Fibroblast of skin of scalp (primary cell): ENCODE data around the gene ITGBL1.

Source experiments
- DNase-seq: peaks from one replicate; pipeline ENCODE4 v3.0.0-alpha.2; 2013

Gene ITGBL1

DNA sequence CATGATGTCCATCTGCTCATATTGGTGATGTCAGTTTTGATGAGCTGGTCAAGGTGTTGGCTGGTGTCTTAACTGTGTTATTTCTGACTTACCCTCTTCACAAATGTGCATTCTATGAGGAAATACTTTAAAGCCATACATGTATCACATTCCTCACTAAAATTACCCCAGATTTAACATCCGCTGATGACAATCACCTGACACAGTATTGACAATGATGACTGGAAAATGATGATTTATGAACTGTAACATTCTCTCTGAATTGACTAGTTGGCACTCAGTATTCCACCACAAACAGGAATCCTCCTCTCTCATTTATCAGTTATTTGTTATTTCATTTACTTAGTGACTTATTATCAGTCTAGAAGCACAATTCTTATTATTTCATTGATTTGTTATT, 117.3 kb downstream of the ITGBL1 start:
- DNase-seq: no peak

DNA sequence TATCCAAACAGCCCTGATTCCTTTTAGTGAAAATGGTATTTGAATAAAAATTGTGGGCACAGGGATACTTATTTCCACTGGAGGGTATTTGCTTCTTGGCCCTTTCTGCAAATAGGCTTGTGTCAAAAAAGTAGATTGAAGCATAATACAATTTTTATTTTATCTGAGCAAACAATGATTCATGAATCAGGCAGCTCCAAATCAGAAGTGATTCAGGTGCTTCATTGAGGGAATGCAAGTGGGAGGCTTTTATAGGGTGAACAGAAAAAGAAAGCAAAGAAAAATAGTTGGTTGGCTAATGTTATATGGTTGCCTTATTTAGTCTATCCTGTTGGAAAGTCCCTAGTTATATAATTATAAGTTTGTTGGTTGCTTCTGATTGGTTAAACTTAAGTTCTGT, 117.9 kb downstream of the ITGBL1 start:
- no peak for DNase-seq

DNA sequence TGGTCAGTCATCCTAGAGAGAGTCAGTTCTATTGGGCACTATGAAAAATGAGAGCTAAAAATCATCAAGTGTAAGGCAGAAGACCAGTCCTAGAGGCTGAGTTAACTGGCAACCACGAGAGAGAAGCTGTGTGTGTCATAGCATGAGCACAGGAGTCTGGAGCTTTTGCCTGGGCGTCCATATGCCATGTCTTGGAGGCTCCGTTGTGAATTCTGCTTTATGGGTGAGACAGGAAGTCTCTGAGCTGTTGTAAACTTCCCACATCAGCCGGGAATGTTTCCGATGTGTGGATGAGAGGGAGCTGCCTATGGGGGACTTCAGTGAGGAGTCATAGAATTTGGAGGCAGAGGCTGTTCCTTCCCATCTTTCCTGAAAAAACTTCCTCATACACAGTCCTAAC, 120.0 kb downstream of the ITGBL1 start:
- peak; percentile 9 for DNase-seq

DNA sequence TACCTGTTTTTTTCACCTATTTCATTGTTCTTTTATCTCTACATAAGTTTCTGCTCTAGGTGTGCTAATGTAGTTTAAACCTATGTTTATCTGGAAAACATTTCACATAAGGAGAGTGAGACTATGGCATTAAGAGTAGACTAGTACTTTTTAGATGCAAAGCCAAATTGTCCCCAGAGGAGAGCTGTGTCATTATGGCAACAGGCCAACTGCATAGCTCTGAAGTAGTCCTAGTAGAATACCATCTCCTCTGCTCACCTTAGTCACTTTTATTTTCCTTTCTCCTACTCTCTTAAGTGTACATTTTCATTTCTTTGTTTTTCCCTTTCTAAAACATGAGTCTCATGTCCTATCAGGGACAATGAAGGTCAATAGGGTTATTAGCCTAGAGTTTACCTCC, 123.1 kb downstream of the ITGBL1 start:
- DNase-seq: peak; percentile 17

DNA sequence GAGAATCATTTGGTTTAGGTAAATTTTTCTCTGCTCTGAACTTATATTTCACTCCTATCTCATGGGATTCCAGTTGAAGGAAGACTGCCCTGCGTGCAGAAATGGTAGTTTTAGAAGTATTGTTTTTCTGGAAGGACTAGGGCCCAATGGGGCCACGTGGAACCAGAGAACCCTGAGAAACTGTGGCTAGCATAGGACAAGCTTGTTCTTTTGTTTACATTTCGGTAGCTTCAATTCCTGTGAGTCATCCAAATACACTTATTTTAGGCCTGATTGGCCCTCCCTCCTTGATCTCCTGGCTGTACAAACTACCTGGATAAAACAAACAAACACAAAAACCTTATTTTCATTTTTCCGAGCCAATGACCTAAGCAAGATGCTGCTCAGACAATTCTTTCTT, 124.0 kb downstream of the ITGBL1 start:
- DNase-seq: no peak

DNA sequence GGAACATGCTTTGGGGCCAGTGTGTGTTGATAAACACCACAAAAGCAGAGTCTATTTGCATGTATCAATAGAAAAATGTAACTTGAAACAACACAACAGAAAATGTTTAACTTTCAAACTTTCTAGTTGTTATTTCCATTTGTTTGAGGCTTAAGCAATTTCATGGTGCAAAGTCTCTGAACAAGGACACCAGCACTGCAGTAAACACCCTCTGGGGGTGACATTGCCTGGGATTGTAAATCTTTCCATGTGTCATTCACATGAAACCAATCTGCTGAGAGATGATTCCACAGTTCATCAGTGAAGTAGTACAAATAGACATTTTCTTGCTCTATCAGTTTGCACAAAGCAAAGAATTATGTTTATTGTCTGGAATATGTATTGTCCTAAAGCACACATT, 124.5 kb downstream of the ITGBL1 start:
- no peak for DNase-seq

DNA sequence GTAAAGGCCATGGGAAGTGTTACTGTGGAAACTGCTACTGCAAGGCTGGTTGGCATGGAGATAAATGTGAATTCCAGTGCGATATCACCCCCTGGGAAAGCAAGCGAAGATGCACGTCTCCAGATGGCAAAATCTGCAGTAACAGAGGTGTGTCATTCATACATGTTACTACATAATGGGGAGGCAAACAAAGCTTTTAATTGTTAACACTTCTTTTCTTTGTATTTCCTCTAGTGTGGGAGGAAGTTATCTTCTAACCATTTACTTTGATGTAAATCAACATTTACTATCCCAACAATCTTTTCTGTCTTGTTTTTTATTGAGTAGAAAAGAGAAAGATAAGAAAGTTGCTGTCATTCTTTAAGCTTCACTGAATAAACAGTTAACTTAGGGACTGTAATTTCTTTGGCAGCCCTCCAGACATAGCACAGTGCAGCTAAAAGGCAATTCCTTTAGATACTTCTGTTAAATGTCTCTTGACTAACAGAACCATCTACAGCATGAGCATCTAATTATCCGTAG, 126.9 kb downstream of the ITGBL1 start:
- peak; percentile 75 for DNase-seq

DNA sequence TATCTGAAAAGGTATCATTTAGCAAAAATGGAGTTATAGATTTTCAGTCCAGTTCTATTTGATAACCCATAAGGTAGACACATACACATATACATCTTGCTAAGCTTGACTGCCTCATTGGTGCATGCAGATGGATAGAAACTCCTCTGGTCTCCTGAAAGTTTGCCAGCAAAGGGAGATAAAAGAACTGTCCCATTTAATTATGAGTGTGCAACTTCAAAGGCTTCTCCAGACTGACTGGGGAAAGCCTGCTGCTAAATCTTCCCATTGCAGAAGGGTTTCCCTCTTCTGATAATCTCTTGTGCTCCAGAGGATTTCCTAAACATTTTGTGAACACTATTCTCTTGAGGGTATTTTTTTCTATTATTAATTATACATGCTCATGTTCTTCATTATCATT, 131.9 kb downstream of the ITGBL1 start:
- no peak for DNase-seq

DNA sequence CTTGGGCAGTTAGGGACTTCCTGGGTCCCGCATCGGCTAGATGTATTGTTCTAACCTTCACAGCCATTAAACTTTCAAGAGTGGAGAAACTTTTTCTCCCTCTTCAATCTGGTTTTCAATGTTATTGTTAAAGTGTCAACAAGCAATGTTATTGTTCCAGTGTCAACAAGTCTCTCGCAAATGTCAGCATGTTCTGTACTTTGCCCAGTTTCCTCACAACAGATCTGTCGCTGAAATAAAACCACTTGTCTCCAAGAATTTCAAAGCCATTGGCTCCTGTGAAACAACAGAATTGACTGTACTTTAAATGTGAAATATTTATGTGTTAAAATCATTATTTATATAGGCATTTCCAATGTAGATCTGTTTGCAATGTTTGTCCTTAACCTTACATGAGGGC, 138.0 kb downstream of the ITGBL1 start:
- no peak for DNase-seq

DNA sequence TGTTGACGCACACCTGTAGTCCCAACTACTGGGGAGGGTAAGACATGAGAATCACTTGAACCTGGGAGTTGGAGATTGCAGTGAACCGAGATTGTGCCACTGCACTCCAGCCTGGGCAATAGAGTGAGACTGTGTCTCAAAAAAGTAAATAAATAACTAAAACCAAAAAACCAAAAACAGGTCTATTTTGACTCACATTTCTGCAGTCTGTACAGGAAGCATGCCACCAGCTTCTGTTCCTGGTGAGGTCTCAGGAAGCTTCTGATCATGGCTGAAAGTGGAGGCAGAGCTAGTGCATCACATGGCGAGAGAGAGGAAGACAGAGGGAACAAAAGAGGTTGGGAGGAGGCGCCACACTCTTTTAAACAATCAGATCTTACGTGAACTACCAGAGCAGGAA, 142.5 kb downstream of the ITGBL1 start:
- DNase-seq: no peak

DNA sequence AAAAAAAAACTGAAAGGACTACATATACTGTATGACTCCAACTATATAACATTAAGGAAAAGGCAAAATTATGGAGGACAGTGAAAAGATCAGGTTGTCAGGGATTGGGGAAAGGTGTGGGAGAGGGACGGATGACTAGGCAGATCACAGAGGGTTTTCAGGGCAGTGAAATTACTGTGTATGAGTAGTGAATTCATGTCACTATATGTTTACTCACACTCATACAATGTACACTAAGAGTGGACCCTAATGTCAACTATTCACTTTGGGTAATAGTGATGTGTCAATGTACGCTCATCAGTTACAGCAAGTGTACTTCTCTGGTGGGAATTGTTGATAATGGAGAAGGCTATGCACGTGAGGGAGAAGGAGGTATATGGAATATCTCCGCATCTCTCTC, 144.3 kb downstream of the ITGBL1 start:
- no peak for DNase-seq

DNA sequence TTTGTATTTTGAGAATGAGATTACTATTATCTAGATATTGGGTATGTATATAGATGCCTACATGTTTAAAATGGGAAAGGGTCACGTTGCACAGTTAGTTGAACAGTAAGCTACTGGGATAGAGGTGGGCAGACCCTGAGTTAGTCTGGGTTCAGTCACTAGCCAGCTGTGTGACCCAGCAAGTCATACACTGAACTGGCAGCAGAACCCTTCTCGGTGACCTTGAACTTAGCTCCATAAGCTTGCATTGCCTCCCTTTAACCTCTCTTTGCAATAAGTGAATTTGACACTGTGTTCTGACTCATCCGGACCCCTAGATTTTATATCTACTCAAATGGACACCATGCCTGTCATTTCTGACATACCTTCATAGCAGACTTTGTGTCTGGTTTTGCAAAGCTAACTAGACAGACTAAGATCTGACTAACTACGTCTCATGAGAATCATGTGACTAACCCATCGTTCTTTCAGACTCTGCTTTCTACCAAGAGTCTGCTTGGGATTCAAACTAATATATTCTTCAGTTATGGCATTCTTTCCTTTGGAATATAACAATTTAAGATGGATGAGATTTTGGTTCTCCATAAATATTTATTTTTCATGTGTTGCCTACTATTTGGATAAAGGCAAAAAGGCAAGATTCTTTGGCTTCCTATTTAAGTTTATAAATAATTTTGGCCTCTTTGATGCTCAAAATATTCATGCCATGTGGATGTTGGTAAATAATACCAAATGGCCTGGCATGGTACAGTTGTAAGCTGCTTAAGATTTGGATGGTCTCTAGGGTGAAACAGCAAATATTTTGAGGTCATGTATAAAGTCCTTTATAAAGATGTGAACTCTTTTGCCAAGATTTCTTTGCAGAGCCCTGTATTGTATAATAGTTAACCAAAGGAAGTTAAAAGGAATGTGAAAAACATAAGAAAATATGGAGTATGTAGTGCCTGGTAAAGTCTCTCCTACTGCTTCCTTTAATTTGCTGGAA, 159.3 kb downstream of the ITGBL1 start:
- peak; percentile 36 for DNase-seq

DNA sequence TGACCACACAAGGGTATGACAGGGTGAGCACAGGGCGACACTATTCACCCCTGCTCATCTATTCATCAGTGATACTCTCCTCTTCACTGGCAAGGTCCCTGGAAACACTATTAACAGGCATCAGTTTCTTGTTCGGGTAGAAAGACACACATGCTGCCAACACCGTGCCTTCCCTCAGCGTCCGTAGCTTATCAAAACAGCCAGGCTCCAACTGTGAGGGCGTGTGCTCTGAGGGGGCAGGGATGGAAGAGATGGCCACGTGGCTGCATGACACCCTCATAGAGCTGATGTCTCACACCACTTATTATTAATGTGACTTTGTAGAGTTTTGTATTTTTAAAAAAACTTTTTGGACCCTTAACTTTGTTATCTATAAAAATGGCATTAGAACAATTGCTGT, 160.3 kb downstream of the ITGBL1 start:
- DNase-seq: peak; percentile 31

DNA sequence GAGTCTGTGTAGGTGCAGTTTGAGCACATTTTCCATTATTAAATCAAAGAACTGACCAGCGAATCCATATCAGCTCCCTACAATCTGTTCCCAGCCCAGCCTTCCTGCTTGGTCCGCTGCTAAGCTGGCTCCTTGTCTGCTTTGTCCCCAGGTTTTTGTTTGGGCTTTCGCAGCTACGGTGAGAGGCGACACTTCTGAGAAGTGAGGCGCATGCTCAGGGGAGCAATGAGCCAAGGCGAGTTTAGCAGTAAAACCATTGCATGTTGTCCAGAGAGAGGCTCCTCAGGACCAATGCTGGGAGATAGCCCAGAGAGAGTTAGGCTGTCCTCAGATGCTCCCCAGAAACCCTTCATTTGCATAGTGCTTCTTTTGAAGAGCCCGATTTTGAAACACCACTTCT, 162.0 kb downstream of the ITGBL1 start:
- no peak for DNase-seq

DNA sequence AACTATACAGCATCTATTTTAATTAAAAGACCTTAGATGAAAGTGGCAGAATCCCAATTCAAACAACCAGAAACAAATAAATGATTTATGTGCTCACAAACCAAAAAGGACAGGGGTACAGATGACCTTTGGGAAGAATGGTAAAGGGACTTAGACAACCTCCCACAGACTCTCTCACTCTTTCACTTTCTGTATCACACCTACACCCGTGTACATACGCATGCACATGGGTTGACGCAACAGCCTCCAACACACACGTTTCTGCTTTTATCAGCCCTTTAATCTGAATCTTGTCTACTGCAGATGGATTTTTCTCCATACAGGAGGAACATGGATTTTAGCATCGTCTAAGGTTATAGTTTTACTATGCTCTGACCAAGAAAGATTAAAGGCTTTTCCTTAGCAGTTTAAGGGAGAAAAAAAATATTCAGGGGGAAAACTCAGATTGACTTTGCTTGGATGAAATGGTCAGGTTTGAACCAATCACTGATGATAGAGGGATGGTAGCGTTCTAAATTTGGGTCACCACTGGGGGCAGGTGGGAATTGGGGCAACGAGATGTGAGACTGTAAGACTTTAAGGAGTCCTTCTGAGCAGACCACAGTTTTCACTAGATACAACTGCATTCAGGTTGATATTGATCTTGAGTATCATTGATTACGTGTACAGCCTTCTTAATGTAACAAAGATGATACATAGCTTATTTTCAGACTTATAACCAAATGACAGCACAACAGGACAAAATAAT, 166.1 kb downstream of the ITGBL1 start:
- no peak for DNase-seq

DNA sequence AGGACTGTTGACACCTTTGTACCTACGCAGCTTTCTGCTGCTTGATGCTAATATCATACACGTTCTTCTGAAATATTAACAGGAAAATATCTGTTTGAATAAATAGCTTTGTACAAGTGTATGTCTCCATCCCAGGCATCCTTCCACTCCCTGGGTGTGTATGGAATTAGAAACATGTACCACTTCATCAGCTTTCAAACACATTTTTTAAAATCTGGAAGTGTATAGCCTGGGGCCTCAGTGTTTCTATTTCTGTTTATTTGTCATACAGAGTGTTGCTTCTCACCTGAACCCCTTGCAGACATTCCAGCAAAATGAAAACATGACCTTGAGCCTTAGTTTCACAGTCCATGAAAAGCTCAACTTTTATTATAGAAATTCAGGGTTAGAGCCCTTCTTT, 168.6 kb downstream of the ITGBL1 start:
- DNase-seq: no peak

DNA sequence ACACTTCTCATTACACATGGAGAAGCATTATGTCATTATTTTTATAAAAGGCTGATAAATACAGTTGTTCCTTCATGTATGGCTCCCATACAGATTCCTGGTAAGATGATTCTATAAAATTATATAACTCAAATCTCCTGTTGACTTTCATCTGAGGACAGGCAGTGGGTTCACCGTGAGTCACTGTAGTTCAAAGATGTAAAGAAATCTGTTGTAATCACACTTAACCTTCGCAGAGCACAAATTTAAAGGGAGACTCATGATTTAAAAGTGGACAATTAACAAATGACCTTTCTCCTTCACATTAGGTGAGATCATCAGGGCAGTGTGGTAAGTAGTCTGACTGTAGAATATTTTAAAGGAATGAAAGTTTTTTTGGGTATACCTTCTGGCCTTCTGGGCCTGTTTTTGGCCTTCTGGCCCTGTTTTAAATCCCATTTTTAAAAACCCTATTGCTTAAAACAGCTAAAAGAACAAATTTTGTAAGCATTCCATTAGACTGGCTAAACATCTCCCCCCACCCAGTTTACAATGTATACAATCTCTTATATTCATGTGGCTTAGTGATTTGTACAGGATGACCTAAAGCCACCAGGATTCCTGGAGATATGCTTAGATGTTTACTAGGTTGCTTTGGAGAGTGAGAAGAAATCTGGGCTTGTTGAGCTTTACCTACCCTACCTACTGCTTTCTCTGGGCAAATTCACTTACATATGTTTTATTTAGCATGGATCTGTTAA, 171.2 kb downstream of the ITGBL1 start:
- peak; percentile 13 for DNase-seq

DNA sequence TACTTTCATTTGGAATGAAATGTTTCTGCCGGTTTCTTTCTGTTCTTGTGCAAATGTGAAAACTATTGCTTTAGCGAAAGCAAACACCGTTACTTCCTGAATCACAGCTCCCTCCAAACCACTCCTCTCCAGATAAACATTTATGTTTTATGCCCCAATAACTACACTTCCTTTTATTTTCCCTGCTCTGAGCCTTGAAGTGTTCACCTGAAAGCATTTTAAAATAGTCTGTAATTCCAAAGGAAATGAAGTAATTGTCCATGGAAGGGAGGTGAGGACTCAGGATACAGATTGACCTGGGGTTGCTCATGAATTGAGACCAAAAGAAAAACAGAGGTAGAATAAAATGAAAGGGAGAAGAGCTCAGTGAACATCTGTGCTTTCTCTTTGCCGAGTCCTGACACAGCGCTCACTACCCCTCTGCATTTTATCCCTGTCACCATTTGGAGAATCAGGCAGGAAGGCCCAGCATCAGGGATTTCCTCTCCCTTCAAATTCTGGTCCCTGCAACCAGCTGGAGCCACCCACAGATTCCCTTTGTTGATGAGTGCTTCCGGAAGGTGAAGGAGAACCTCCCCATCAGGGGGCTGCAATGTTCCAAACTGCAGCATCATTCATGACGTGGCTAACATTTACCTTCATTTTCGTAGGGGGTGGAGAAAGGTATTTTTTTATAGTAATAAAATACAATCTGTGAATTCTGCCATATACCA, 171.9 kb downstream of the ITGBL1 start:
- no peak for DNase-seq

DNA sequence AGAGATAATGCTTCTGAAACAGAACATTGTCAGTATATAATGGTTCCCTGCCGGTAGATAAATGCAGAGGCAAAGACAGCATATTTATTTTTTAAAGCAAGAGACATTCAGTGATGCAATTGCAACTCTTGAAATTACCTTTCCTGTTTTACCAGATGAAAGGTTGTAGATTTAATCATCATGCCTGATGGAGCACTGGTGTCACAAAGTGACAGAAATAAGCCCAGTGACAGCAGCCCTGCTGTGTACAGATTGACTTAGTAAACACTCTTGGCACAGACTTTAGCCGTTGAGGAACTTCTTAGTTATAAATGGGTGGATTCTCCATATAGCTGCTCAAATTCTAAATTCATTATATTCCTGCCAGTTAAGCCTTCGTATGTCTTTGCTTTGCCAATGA, 172.5 kb downstream of the ITGBL1 start:
- DNase-seq: no peak

DNA sequence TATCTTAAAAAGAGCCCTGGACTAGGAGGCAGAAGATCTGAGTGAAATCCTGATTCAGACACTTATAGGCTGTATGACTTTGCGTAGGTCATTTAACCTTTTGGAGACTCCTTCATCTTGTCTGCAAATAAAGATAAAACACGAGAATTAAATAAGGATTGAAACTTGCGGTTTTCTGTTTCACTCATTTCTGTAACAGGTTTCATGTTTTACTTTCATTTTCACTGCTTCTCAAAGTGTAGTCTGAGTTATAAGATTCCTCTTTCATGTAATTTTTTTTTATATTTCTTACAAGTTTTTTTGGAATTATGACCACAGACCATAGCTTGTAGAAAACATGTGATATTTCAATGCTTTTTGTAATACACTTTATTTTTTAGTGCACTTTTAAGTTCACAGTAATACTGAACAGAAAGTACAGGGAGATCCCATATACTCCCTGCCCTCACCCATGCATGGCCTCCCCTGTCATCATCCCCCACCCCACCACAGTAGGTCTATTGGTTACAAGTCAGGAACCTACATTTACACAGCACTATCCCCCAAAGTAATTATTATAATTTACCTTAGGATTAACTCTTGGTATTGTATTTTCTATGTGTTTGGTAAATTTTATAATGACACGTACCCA, 174.6 kb downstream of the ITGBL1 start:
- no peak for DNase-seq

DNA sequence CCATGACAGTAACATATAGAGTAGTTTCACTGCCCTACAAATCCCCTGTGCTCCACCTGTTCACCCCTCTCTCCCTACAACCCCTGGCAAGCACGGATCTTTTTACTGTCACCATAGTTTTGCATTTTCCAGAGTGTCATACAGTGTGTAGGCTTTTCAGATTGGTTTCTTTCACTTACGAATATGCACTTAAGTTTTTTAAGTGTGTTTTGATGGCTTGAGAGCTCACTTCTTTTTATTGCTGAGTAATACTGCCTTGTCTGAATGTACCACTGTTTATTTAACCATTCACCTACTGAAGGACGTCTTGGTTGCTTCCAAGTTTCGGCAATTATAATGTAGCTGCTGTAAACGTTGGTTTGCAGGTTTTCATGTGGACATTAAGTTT, 175.1 kb downstream of the ITGBL1 start:
- DNase-seq: no peak

DNA sequence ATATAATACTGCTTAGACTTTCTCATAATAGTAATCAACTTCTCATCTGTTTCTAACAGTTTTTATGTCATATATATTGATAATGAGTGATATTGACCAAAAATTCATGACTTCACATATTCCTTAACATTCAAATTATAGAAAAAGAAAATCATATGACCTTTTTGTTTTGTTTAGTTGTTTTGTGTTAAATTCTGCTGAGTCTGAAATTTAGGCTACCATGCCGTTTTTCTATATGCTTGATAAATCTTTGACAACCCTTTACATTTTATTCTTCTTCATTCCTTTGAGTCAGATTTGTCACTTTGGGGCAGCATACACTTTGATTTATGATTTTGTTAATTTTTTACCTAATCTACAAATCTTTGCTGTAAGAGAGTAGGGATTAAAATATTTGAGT, 176.4 kb downstream of the ITGBL1 start:
- no peak for DNase-seq
